ENCODE measurements around the gene SRRM4. TPM values are rescaled to one million over a fixed set of nuclear protein-coding genes. Genes with fewer than 3 reads are reported as not detected.

The SRRM4 gene
- polyA plus RNA-seq, 1 experiment, result not detected

DNA sequence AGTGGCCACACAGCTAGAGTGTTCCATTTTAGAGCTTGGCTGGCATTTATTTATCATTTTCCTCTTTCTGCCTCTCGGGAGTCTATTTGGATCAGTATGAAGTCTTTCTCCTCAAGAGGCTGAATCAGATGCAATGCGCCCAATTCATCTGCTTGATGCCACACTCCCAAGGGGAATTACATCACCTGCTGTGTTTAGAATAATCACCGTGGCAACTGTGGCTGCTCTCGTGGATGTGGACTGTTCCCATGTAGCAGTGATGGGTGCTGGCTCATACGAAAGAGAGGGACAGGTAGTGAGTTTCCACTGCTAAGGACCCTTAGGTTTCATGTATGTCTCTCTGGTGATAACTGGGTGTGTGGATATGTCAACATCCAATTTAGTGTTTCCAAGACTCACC is 70.7 kb downstream of the SRRM4 start:
- TF ChIP-seq, protein P1, sequence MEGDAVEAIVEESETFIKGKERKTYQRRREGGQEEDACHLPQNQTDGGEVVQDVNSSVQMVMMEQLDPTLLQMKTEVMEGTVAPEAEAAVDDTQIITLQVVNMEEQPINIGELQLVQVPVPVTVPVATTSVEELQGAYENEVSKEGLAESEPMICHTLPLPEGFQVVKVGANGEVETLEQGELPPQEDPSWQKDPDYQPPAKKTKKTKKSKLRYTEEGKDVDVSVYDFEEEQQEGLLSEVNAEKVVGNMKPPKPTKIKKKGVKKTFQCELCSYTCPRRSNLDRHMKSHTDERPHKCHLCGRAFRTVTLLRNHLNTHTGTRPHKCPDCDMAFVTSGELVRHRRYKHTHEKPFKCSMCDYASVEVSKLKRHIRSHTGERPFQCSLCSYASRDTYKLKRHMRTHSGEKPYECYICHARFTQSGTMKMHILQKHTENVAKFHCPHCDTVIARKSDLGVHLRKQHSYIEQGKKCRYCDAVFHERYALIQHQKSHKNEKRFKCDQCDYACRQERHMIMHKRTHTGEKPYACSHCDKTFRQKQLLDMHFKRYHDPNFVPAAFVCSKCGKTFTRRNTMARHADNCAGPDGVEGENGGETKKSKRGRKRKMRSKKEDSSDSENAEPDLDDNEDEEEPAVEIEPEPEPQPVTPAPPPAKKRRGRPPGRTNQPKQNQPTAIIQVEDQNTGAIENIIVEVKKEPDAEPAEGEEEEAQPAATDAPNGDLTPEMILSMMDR (IDR thresholded peaks at IDR 0.05; ENCODE audit: insufficient read depth, low read depth, low read length), result no peak
- DNase-seq (ENCODE audit: low read depth), result no peak
- Histone ChIP-seq H3K27me3 (ENCODE audit: control insufficient read depth, insufficient read depth, low read length) (no peaks in the 10 kb centered on the region), H3K36me3 (ENCODE audit: control insufficient read depth, insufficient read depth, low read length) (no peaks in the 10 kb centered on the region), H3K4me3 (ENCODE audit: low read depth, low read length) (no peak overlapping the region)
- ChIA-PET POLR2A (no interaction called here), CTCF (no interaction called here)

DNA sequence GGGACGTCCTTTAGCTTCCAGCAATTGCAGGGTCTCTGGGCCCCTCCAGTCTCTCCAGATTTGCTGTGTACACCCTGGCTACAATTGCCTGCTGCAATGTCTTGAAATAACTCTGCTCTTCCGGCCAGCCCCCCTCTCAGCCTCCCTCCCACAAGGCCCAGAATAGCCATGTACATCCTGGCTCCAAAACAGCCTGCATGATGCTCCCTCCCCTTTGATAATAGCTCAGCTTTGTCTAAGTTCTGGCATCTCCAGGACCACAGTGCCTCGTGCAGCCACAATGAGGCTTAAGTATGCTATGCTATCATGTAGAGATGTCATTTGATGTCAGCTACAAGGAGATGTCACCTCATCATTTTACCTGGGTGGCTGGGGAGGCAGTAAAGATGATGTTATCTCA is 74.6 kb downstream of the SRRM4 start:
- Histone ChIP-seq H3K36me3 (ENCODE audit: control insufficient read depth, insufficient read depth, low read length) (no peaks in the 10 kb centered on the region), H3K4me3 (ENCODE audit: low read depth, low read length) (no peak overlapping the region), H3K27me3 (ENCODE audit: control insufficient read depth, insufficient read depth, low read length) (no peaks in the 10 kb centered on the region)
- DNase-seq (ENCODE audit: low read depth), result no peak
- ChIA-PET CTCF (no interaction called here), POLR2A (no interaction called here)
- TF ChIP-seq, protein P1 (IDR thresholded peaks at IDR 0.05; ENCODE audit: insufficient read depth, low read depth, low read length), result no peak

DNA sequence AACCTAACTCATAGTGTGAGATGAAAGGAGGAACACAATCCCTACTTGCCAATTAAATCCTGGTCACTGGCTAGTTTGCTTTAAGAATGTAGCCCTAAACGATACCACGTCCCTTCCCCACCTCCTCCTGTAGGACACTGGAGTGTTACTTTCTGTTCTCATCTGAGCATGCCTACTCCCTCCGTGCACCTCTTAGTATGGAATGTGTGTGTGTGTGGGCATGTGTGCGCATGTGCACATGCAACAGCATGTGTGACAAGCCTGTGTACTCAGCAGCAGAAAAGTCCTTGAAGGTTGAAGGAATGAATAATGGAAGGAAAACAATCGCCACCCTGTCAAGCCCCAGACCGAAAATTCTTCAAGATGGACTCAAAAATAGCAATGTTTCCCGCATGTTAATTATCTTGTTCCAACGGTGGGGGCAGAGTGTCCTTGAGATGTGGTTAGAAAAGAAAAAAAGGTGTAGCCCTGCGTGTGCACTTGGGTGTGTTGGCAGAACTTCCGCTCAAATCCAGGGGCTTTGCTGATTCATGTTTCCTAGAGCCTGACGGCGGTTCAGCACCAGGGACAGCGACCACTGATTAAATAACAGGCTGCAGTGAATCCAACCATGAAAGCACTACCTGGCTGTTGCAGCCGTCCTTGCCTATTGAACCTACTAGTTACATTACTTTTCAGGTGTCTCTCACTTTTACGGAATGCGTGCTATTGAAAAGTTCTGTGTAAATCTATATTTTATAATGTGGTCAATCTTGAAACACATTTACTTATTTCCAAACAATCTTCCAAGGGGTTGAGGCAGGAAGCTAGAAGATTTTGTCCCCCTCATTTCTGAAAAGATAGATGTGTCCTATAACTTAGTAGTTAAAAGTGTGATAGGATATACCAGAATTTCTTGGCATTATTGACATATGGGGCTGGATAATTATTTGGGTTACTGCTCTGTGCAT is 79.8 kb downstream of the SRRM4 start:
- H3K4me3 ChIP-seq (ENCODE audit: low read depth, low read length), result no peak overlapping the region
- TF ChIP-seq, protein P1 (IDR thresholded peaks at IDR 0.05; ENCODE audit: insufficient read depth, low read depth, low read length), result no peak
- ChIA-PET POLR2A (no interaction called here), CTCF (no interaction called here)
- H3K36me3 ChIP-seq (ENCODE audit: control insufficient read depth, insufficient read depth, low read length), result no peaks in the 10 kb centered on the region
- no peaks in the 10 kb centered on the region for H3K27me3 ChIP-seq (ENCODE audit: control insufficient read depth, insufficient read depth, low read length)
- DNase-seq (ENCODE audit: low read depth), result no peak

DNA sequence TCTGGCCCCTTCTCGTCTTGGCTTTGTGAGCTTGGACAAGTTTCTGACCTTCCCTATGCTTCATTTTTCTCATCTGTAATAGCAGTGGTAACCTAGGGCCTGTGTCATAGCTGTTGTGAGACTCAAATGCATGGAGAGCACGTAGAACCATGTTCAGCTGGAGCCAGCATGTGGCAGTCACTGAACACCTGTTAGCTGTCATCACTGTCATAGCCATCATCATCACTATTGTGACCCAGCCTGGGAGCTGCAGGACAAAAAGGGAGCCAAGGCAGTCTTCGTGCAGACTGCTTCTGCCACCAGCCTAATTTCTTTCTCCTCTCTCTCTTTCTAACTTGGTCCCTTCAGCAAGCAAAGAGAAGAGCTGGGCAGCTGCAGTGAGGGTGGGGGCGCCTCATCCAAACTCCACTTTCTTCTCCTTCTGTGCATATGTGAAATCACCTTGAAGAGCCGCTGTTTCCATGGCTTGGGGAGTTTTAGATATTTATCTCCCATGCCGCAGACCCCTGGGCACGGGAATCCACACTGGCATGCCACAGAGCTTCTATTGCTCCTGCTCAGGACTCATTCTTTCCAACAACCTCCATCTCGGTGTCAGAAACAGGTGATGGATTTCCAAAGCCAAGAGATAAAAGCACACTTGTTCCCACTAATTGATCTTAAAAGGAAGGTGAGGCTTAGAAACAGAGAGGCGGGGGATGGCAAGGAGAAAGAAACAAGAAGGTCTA is 87.0 kb downstream of the SRRM4 start:
- no peak for DNase-seq (ENCODE audit: low read depth)
- ChIA-PET CTCF (no interaction called here), POLR2A (no interaction called here)
- Histone ChIP-seq H3K27me3 (ENCODE audit: control insufficient read depth, insufficient read depth, low read length) (no peaks in the 10 kb centered on the region), H3K36me3 (ENCODE audit: control insufficient read depth, insufficient read depth, low read length) (no peaks in the 10 kb centered on the region), H3K4me3 (ENCODE audit: low read depth, low read length) (no peak overlapping the region)
- TF ChIP-seq, protein P1 (IDR thresholded peaks at IDR 0.05; ENCODE audit: insufficient read depth, low read depth, low read length), result no peak

DNA sequence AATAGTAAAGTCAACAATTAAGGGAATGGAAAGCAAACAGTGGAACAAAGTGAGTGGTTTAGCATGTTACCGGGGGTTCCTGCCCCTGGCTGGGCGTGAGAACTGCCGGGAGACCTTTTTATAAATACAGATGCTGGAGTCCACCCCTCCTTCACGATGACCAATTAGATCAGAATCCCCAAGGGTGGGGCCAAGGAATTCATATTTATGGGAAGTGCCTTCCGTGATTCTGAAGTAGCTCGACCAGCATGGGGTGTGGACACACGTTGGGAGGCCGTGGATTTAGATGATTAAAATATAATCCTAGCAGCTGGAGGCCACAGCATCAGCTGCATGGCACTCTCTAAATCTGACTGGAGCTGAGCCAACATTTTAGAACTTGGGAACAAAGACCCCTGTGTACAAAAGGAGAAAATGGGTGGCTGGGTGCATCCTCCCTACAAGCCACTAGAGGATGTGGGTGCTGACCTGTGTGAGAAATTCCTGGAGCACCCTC is 87.9 kb downstream of the SRRM4 start:
- POLR2A ChIA-PET, result no interaction called here
- no peak for DNase-seq (ENCODE audit: low read depth)

More for the DNA sequence above, 87.9 kb downstream of the SRRM4 start:
- Histone ChIP-seq H3K27me3 (ENCODE audit: control insufficient read depth, insufficient read depth, low read length) (no peaks in the 10 kb centered on the region), H3K4me3 (ENCODE audit: low read depth, low read length) (no peak overlapping the region), H3K36me3 (ENCODE audit: control insufficient read depth, insufficient read depth, low read length) (no peaks in the 10 kb centered on the region)
- CTCF ChIA-PET, result interaction anchor here (1.3 kb wide), 1 partner anchor 346 kb away, joined by 3 read pairs; no protein-coding TSS in a partner anchor
- TF ChIP-seq, protein P1 (IDR thresholded peaks at IDR 0.05; ENCODE audit: insufficient read depth, low read depth, low read length), result no peak

All from BJ (cell line).